Hepatocyte (in vitro differentiated cells): ENCODE data around the gene GFM1. TPM values are rescaled to one million over a fixed set of nuclear protein-coding genes. Genes with fewer than 3 reads are reported as not detected.

ENCODE experiments used
- DNase-seq: peaks from one replicate; pipeline ENCODE4 v3.0.0-alpha.2; 2016; ENCODE audit warnings: low spot score
- H2AFZ ChIP-seq: fragments of 200-600 bp; sonication (generic); 2 replicates; pipeline ENCODE4 v1.6.0; 2016; ENCODE audit warnings: antibody characterized with exemption, mild to moderate bottlenecking
- H3K27ac ChIP-seq: fragments of 200-600 bp; sonication (generic); 2 replicates; pipeline ENCODE4 v1.5.1; 2016; ENCODE audit warnings: mild to moderate bottlenecking
- H3K27me3 ChIP-seq: fragments of 200-600 bp; sonication (generic); 2 replicates; pipeline ENCODE4 v1.6.1; 2016
- H3K36me3 ChIP-seq: fragments of 200-600 bp; sonication (generic); replicated peaks from 2 replicates; pipeline ENCODE4 v1.5.1; 2016; ENCODE audit warnings: low read depth; ENCODE audit not compliant: insufficient read depth
- H3K4me1 ChIP-seq: fragments of 200-600 bp; sonication (generic); 2 replicates; pipeline ENCODE4 v1.5.1; 2016; ENCODE audit warnings: mild to moderate bottlenecking, moderate library complexity; ENCODE audit not compliant: insufficient read depth
- H3K4me2 ChIP-seq: fragments of 200-600 bp; sonication (generic); 2 replicates; pipeline ENCODE4 v1.6.0; 2016
- H3K4me3 ChIP-seq: fragments of 200-600 bp; sonication (generic); 2 replicates; pipeline ENCODE4 v1.5.1; 2016; ENCODE audit warnings: mild to moderate bottlenecking
- H3K79me2 ChIP-seq: fragments of 200-600 bp; sonication (generic); 2 replicates; pipeline ENCODE4 v1.6.0; 2017; ENCODE audit warnings: mild to moderate bottlenecking
- H3K9me2 ChIP-seq: fragments of 200-600 bp; sonication (generic); replicated peaks from 2 replicates; pipeline ENCODE4 v1.6.0; 2017; ENCODE audit warnings: mild to moderate bottlenecking; ENCODE audit not compliant: insufficient read depth
- H3K9me3 ChIP-seq: fragments of 200-600 bp; sonication (generic); 2 replicates; pipeline ENCODE4 v1.5.1; 2016; ENCODE audit warnings: low read depth, mild to moderate bottlenecking
- H4K20me1 ChIP-seq: fragments of 200-600 bp; sonication (generic); 2 replicates; pipeline ENCODE4 v1.6.0; 2016; ENCODE audit warnings: mild to moderate bottlenecking; ENCODE audit not compliant: insufficient read depth, poor library complexity, severe bottlenecking
- EZH2 ChIP-seq: fragments of 200-600 bp; sonication (generic); IDR thresholded peaks from 2 replicates; pipeline ENCODE4 v1.6.1; 2016; ENCODE audit warnings: antibody characterized with exemption, mild to moderate bottlenecking, borderline replicate concordance
- EZH2phosphoT487 ChIP-seq: fragments of 200-600 bp; sonication (generic); IDR thresholded peaks from one replicate; pipeline ENCODE4 v1.6.1; 2018; ENCODE audit warnings: antibody characterized with exemption, mild to moderate bottlenecking, low read depth, moderate library complexity; ENCODE audit not compliant: unreplicated experiment, severe bottlenecking
- whole genome bisulfite sequencing: methylation state at CpG from one replicate; pipeline ENCODE4 v1.1.6; 2016; ENCODE audit warnings: low lambda C conversion rate; ENCODE audit errors: missing lambda C conversion rate; 5-methylcytosine and 5-hydroxymethylcytosine counted together
- polyA plus RNA-seq: library from polyadenylated mRNA; unstranded; fragments of >200 nt; fragmentation: Nextera tagmentation; extraction: Ambion mirVana; gene quantifications from 2 replicates; pipeline ENCODE4 v1.2.1, GENCODE V29; 2016
- total RNA-seq: library from RNA; depleted of rRNA; stranded (reverse); fragments of >200 nt; gene quantifications from 2 replicates; pipeline ENCODE4 v1.2.3, GENCODE V29; 2014
- TF ChIP-seq, protein P1 (sequence below): fragments of 200-600 bp; sonication (generic); IDR thresholded peaks from 2 replicates; pipeline ENCODE4 v1.5.1; 2016; ENCODE audit warnings: antibody characterized with exemption, mild to moderate bottlenecking; ENCODE audit not compliant: poor library complexity

The GFM1 gene
- total and polyA plus RNA-seq, 2 experiments from 2014 or later: 28.0 to 60.0 TPM

DNA sequence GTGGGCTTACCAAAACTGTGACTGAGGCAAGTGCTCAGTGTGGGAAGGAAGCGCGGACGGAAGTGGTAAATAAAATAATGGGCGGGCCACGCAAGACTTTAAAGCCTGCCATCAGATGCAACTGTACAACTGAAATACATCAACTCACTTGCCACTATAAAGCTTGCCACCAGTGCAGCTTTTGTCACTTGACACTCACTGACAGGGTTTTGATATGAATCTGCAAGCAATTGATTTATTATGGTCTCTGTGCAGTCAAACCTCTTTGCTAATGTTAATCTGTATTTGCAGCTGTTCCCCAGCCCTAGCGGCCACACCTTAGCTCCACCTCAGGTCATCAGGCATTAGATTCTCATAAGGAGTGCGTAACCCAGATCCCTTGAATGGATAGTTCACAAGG, 2.3 kb upstream of the GFM1 start:
- TF ChIP-seq, protein P1, sequence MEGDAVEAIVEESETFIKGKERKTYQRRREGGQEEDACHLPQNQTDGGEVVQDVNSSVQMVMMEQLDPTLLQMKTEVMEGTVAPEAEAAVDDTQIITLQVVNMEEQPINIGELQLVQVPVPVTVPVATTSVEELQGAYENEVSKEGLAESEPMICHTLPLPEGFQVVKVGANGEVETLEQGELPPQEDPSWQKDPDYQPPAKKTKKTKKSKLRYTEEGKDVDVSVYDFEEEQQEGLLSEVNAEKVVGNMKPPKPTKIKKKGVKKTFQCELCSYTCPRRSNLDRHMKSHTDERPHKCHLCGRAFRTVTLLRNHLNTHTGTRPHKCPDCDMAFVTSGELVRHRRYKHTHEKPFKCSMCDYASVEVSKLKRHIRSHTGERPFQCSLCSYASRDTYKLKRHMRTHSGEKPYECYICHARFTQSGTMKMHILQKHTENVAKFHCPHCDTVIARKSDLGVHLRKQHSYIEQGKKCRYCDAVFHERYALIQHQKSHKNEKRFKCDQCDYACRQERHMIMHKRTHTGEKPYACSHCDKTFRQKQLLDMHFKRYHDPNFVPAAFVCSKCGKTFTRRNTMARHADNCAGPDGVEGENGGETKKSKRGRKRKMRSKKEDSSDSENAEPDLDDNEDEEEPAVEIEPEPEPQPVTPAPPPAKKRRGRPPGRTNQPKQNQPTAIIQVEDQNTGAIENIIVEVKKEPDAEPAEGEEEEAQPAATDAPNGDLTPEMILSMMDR: no peak
- TF ChIP-seq EZH2phosphoT487 (no peak), EZH2 (no peak)

DNA sequence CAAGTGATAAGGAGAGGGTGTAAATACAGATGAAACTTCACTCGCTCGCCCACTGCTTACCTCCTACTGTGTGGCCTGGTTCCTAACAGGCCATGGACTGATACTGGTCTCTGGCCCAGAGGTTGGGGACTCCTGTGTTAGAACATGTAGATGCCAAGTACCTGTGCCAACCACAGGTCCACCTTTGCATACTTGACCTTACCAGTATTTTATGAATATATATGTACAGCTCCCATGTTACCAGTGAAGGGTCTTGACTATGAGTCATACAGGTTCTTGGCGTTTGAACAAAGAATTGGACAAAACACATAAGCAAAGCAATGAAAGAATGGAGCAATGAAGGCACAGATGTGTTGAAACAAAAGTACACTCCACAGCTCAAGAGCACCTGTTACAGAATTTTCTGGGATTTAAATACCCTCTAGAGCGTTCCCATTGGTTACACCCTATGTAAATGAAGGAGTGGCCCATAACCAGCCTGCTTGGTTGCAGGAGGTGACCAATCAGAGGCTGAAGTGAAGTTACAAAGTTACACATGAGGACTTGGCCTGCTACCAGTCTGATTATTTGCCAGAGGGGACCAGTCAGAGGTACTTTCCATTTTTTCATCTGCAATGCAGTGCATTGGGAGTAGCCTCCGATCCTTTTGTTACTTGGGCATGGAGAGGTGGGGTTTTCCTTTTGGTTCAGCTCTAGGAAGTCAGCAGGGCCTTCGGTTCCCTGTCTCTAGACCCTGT, 1.7 kb upstream of the GFM1 start:
- Histone ChIP-seq H2AFZ (no peak overlapping the region), H3K27ac (no peak overlapping the region), H3K79me2 (peaks cover 29% of the 10 kb centered on the region), H3K9me2 (no peaks in the 10 kb centered on the region), H4K20me1 (no peaks in the 10 kb centered on the region), H3K4me1 (peaks cover 9% of the 10 kb centered on the region), H3K4me2 (no peak overlapping the region), H3K27me3 (no peaks in the 10 kb centered on the region), H3K4me3 (no peak overlapping the region), H3K9me3 (no peaks in the 10 kb centered on the region), H3K36me3 (no peaks in the 10 kb centered on the region)
- TF ChIP-seq, protein P1: no peak
- TF ChIP-seq EZH2 (no peak), EZH2phosphoT487 (no peak)
- WGBS: 89% methylated on average over 6 of the region's 6 CpGs
- no peak for DNase-seq

More for the DNA sequence above, 2.3 kb upstream of the GFM1 start:
- Histone ChIP-seq H3K79me2 (peaks cover 23% of the 10 kb centered on the region), H3K27me3 (no peaks in the 10 kb centered on the region), H3K9me3 (no peaks in the 10 kb centered on the region), H3K9me2 (no peaks in the 10 kb centered on the region), H3K4me2 (no peak overlapping the region), H3K4me3 (no peak overlapping the region), H3K36me3 (no peaks in the 10 kb centered on the region), H4K20me1 (no peaks in the 10 kb centered on the region), H3K27ac (no peak overlapping the region), H3K4me1 (peaks cover 9% of the 10 kb centered on the region), H2AFZ (no peak overlapping the region)
- no peak for DNase-seq
- WGBS: 91% methylated on average over 7 of the region's 7 CpGs

DNA sequence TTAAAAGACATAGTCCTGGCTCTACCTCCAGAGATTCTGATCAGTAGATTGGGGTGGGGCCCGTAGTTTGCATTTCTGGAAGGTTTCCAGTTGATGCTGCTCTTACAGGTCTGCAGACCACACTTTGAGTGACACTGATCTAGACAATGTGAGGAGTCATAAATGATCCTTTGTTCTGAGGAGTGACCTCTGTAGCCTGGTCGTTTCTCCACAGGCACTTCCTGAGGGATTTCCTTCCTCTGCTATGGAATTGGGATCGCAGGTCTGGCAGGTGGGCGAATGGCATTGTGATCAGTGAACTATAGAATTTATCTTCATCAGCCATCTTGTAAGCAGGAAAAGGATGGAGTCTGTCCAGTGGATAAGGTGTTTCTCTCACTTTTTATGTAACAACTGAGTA, 5.5 kb downstream of the GFM1 start:
- Histone ChIP-seq H3K9me3 (no peaks in the 10 kb centered on the region), H3K4me3 (no peak overlapping the region), H3K9me2 (no peaks in the 10 kb centered on the region), H4K20me1 (no peaks in the 10 kb centered on the region), H3K36me3 (no peaks in the 10 kb centered on the region), H3K27me3 (no peaks in the 10 kb centered on the region), H2AFZ (no peak overlapping the region), H3K79me2 (peaks cover 28% of the 10 kb centered on the region), H3K4me2 (no peak overlapping the region), H3K27ac (no peak overlapping the region), H3K4me1 (peaks cover 9% of the 10 kb centered on the region)
- TF ChIP-seq EZH2 (no peak), EZH2phosphoT487 (no peak)
- TF ChIP-seq, protein P1: no peak
- DNase-seq: no peak
- WGBS: 68% methylated on average over 4 of the region's 4 CpGs
